OCI-M1 (cell line): ENCODE data around the gene NME3.

Source experiments
- DNase-seq: peaks from one replicate; lab custom pipeline; 2025; lab: John Stamatoyannopoulos, UW

Gene NME3

GRCh38 chr16:1724491-1724890 lies 46.9 kb downstream of the NME3 start:
- no peak for DNase-seq

GRCh38 chr16:1723450-1724147 lies 47.7 kb downstream of the NME3 start:
- DNase-seq = peak; percentile 70

GRCh38 chr16:1721372-1721771 lies 50.0 kb downstream of the NME3 start:
- DNase-seq = no peak
